ENCODE measurements around the gene CCR5. TPM values are rescaled to one million over a fixed set of nuclear protein-coding genes. Genes with fewer than 3 reads are reported as not detected.

Gene CCR5
- total and polyA plus RNA-seq, 2 of the 13 experiments (the other 11 are each of a cell fraction or from before 2014, with no cell fraction given) = not detected

DNA sequence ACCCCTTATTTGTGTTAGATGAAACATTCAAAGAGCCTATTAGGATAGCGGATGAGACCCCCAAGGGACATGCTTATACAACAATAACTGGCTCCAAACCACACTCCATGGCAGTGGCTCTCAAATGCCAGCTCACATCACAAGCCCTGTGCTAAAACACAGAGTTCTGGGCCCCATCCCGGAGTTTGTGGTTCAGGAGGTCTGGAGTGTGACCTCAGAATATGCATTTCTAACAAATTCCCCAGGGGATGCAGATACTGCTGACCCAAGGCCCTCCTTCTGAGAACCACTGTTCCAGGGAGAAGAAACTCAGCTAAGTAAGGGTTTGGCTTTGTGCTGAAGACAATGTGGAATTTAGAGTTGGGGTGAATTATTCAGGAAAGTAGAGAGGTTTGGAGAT lies 39.9 kb downstream of the CCR5 start:
- H3K4me2 ChIP-seq (ENCODE audit: low read depth, low read length) = no peak overlapping the region
- no peak for ATAC-seq
- ChIA-PET CTCF (ENCODE audit: low intra/inter-chr PET ratio, low total read pairs) (no interaction called here), POLR2A (no interaction called here)
- H3K79me2 ChIP-seq (ENCODE audit: insufficient read depth, low read length) = no peaks in the 10 kb centered on the region
- TF ChIP-seq ARNTL (CRISPR knock-in tag; IDR thresholded peaks at IDR 0.05) (no peak), MATR3 (CRISPR knock-in tag; IDR thresholded peaks at IDR 0.05) (no peak), ZNF792 (CRISPR knock-in tag; IDR thresholded peaks at IDR 0.05) (no peak), E2F2 (CRISPR knock-in tag; IDR thresholded peaks at IDR 0.05; ENCODE audit: borderline replicate concordance) (no peak), HHEX (CRISPR knock-in tag; IDR thresholded peaks at IDR 0.05) (no peak), ZFY (CRISPR knock-in tag; IDR thresholded peaks at IDR 0.05) (no peak), ZKSCAN5 (CRISPR knock-in tag; IDR thresholded peaks at IDR 0.05) (no peak), SMARCE1 (IDR thresholded peaks at IDR 0.05; ENCODE audit: borderline replicate concordance) (no peak), NFE2L1 (CRISPR knock-in tag; IDR thresholded peaks at IDR 0.05; ENCODE audit: borderline replicate concordance) (no peak), ZSCAN25 (CRISPR knock-in tag; IDR thresholded peaks at IDR 0.05) (no peak)
- TF ChIP-seq, protein P1, sequence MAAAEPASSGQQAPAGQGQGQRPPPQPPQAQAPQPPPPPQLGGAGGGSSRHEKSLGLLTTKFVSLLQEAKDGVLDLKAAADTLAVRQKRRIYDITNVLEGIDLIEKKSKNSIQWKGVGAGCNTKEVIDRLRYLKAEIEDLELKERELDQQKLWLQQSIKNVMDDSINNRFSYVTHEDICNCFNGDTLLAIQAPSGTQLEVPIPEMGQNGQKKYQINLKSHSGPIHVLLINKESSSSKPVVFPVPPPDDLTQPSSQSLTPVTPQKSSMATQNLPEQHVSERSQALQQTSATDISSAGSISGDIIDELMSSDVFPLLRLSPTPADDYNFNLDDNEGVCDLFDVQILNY (CRISPR knock-in tag; conservative IDR thresholded peaks at IDR 0.05) = no peak
- TF ChIP-seq, protein P2, sequence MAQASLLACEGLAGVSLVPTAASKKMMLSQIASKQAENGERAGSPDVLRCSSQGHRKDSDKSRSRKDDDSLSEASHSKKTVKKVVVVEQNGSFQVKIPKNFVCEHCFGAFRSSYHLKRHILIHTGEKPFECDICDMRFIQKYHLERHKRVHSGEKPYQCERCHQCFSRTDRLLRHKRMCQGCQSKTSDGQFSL (CRISPR knock-in tag; IDR thresholded peaks at IDR 0.05) = no peak
- TF ChIP-seq, protein P3, sequence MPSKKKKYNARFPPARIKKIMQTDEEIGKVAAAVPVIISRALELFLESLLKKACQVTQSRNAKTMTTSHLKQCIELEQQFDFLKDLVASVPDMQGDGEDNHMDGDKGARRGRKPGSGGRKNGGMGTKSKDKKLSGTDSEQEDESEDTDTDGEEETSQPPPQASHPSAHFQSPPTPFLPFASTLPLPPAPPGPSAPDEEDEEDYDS (CRISPR knock-in tag; IDR thresholded peaks at IDR 0.05) = no peak
- BruUV-seq (replicated peaks) = no TSS peak
- H4K20me1 ChIP-seq (ENCODE audit: insufficient read depth, low read length) = no peaks in the 10 kb centered on the region
- no peak for DNase-seq (ENCODE audit: low spot score)
- H2AFZ ChIP-seq (ENCODE audit: low read length) = no peak overlapping the region
- no peaks in the 10 kb centered on the region for H3K4me1 ChIP-seq (ENCODE audit: insufficient read depth, low read length)
- no peaks in the 10 kb centered on the region for H3K9me3 ChIP-seq (ENCODE audit: low read length)
- H3K9ac ChIP-seq (ENCODE audit: insufficient read depth, low read depth, low read length) = no peak overlapping the region
- intact Hi-C loops (cut with micrococcal nuclease; ENCODE audit: unreplicated experiment) (no loop called here), in situ Hi-C loops (cut with HindIII; ENCODE audit: extremely low pct_ligation_motif_present, low pct_unique_long_range_greater_than_20kb) (no loop called here)
- peaks cover 4 to 5% of the 10 kb centered on the region in 2 experiments; a peak in 2 of 5 replicates for H3K27me3 ChIP-seq (ENCODE audit: control insufficient read depth in 1 of 2, insufficient read depth in 2 of 2, low read length in 2 of 2)
- no peak overlapping the region for H3K27ac ChIP-seq (ENCODE audit: extremely low read length, insufficient read depth, low read length)
- H3K4me3 ChIP-seq (replicated peaks in 1 of 3; ENCODE audit: insufficient read depth in 1 of 3, low read depth in 2 of 3, low read length in 3 of 3) = no peak overlapping the region
- 40% methylated on average over 2 of the region's 2 CpGs for WGBS (ENCODE audit: low lambda C conversion rate)
- FAIRE-seq = no peak
- no peaks in the 10 kb centered on the region for H3K36me3 ChIP-seq (replicated peaks in 1 of 2; ENCODE audit: control insufficient read depth in 1 of 2, insufficient read depth in 2 of 2, low read length in 2 of 2)
